PC-9 (cell line): ENCODE measurements around the gene GGTLC1.

Experiments used
- CTCF ChIP-seq: fragments of 200-600 bp; sonication (generic); conservative IDR thresholded peaks from 2 replicates; pipeline ENCODE4 v1.6.1; 2017; ENCODE audit warnings: mixed run types, antibody characterized with exemption, mild to moderate bottlenecking, moderate library complexity
- EZH2 ChIP-seq: fragments of 200-600 bp; sonication (generic); IDR thresholded peaks from 2 replicates; pipeline ENCODE4 v1.8.0; 2017; ENCODE audit warnings: antibody characterized with exemption, low read depth

- TF ChIP-seq CTCF (no peak), EZH2 (no peak)
Measured at GRCh38 chr20:23998392-23998791, 9.8 kb upstream of the GGTLC1 start.
